Stomach (tissue), 9 donors: ENCODE measurements around the gene SLC2A10. TPM values are rescaled to one million over a fixed set of nuclear protein-coding genes. Genes with fewer than 3 reads are reported as not detected.
A peak's percentile ranks its signal among the peaks of the same experiment; 100 is the strongest.

Experiments used
- DNase-seq, 2 donors: peaks; one replicate each; pipeline versions ENCODE4 v3.0.0 to v3.0.0-alpha.2; 2013 to 2019
- H3K27ac ChIP-seq, 5 donors: fragments of 200-600 bp in 4 of 5; sonication (generic) in 4 of 5; one replicate each; pipeline ENCODE4 v1.5.1; 2013 to 2019; ENCODE audit warnings: mild to moderate bottlenecking in 1 of 5, moderate library complexity in 1 of 5
- H3K27me3 ChIP-seq, 3 donors: fragments of 200-600 bp; sonication (generic); one replicate each; pipeline ENCODE4 v1.5.1; 2017 to 2019; ENCODE audit warnings: mixed run types in 1 of 3
- H3K36me3 ChIP-seq, 4 donors: fragments of 200-600 bp; sonication (generic); 1 replicate in 3 of 4; 2 replicates in 1 of 4; pipeline ENCODE4 v1.5.1; 2016 to 2019
- H3K4me1 ChIP-seq, 4 donors: fragments of 200-600 bp; sonication (generic); one replicate each; pipeline ENCODE4 v1.5.1; 2016 to 2019
- H3K4me3 ChIP-seq, 4 donors: fragments of 200-600 bp; sonication (generic) in 3 of 4; one replicate each; pipeline ENCODE4 v1.5.1; 2016 to 2019; ENCODE audit warnings: mild to moderate bottlenecking in 1 of 4
- H3K9me3 ChIP-seq, 4 donors: fragments of 200-600 bp; sonication (generic); one replicate each; pipeline ENCODE4 v1.5.1; 2016 to 2019
- EP300 ChIP-seq: sonication (generic); formaldehyde crosslinking; IDR thresholded peaks from one replicate; pipeline ENCODE4 v1.6.1; 2017; ENCODE audit warnings: antibody characterized with exemption
- POLR2A ChIP-seq, 4 donors: fragments of 450-650 bp; IDR thresholded peaks; one replicate each; pipeline ENCODE4 v1.6.1; 2016; ENCODE audit warnings: antibody characterized with exemption in 4 of 4, control low read depth in 2 of 4, mild to moderate bottlenecking in 1 of 4, moderate library complexity in 1 of 4
- POLR2AphosphoS5 ChIP-seq, 3 donors: sonication (generic); formaldehyde crosslinking; IDR thresholded peaks; one replicate each; pipeline ENCODE4 v1.6.1; 2016; ENCODE audit warnings: antibody characterized with exemption in 3 of 3
- WGBS, 5 donors: extraction: QIAGEN DNeasy Blood & Tissue Kit in 3 of 5; methylation state at CpG; one replicate each; pipeline versions ENCODE4 v1.1.5 to v1.1.7; 2013 to 2018; 5-methylcytosine and 5-hydroxymethylcytosine counted together
- intact Hi-C: fragments of 100-400 bp; cut with DNase I; formaldehyde crosslinking; loops from one replicate; pipeline ENCODE4 v1.15.1; 2023; ENCODE audit warnings: low total_unique reads
- polyA plus RNA-seq, 3 donors: library from polyadenylated mRNA; stranded (reverse); fragments of 200-250 nt; gene quantifications; one replicate each; pipeline ENCODE4 v1.2.3, GENCODE V29; 2013
- total RNA-seq, 5 donors: library from RNA; depleted of rRNA; stranded (reverse); fragments of >200 nt; gene quantifications; one replicate each; pipeline versions ENCODE4 v1.1.0 to v1.2.3, GENCODE V29; 2014 to 2016
- TF ChIP-seq, protein P1 (sequence below), 7 experiments: fragments of 450-650 bp in 4 of 7; fragments of 200-600 bp in 3 of 7; sonication (generic) in 3 of 7; IDR thresholded peaks; one replicate each; pipeline ENCODE4 v1.5.1; 2016 to 2019; ENCODE audit warnings: antibody characterized with exemption in 7 of 7, control low read depth in 2 of 7, mild to moderate bottlenecking in 1 of 7
- donor health status: healthy with polysubstance abuse.
- donor health status: Bipolar disorder and iron deficiency.
- donor health status: healthy.

Gene SLC2A10
- total and polyA plus RNA-seq, 8 donors: 8.5 to 66.1 (median 21.2) TPM

DNA sequence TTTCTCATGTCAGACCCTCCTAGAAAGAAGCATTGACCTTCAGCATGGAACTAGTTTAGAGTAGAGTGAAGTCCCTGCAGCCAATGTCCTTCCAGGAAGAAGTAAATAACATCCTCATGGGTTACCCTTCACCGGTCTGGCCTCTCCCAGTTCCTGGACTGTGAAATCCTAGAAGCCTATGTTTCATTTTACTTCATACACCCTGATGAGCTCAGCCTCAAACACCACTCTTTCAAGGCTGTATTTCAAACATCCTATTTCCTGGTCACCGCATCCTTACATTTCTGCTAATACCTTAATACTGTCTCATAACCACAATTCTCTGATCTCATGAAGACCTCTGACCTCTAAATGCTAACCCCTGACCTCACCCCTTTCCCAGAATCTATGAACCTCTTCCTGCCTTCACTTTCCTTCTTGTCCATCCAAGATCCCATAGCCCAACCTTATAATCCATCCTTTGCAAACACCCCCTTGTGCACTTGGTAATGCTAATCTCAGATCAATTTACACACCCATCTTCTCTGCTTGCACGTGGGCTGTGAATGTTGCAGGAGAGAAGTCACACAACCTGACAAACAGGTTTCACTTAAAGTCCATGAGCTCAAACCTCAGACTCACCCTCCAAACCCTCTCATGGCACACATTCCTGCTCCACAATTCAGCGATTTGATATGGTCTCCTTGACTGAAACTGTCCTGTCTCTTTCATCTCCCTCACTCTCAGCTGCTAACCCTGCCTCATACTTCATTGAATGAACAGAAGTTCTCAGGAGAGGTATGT is 30.2 kb downstream of the SLC2A10 start:
- H3K4me1 ChIP-seq: peaks cover 0 to 9% (median 0%) of the 10 kb centered on the region in 4 donors
- H3K27ac ChIP-seq: peak overlapping the region in 1 of 5 donors; percentile 49
- intact Hi-C loops: no loop called here
- peaks cover 0 to 21% (median 0%) of the 10 kb centered on the region in 3 donors for H3K27me3 ChIP-seq
- H3K36me3 ChIP-seq: peaks cover 0 to 8% (median 6%) of the 10 kb centered on the region in 4 donors
- no peak overlapping the region for H3K4me3 ChIP-seq
- H3K9me3 ChIP-seq: no peaks in the 10 kb centered on the region
- 31 to 39% (median 35%) methylated on average over 4 of the region's 4 CpGs for WGBS, 5 donors
- peak in 1 of 3 donors; percentile 29 for TF ChIP-seq POLR2AphosphoS5 (IDR thresholded peaks at IDR 0.05)
- no peak for TF ChIP-seq EP300
- peak; percentile 35 to 88 for DNase-seq

DNA sequence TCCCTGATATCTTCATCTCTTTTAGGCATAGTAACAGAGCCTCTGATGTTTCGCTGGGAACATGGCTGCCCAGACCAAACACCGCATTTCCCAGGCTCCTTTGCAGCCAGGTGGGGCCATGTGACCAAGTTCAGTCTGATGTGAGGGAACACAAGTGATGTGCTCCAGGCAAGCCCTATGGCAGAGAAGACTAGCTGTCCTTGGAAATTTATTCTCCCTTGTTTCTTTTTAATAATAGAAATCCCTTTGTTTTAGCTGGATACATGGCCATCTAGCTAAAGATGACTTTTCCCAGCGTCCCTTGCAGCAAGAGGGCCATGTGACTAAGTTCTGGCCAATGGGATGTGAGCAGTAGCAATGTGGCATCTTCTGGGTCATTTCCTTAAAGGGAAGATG is 30.8 kb downstream of the SLC2A10 start:
- Histone ChIP-seq H3K27ac (peak overlapping the region in 1 of 5 donors; percentile 49), H3K36me3 (peaks cover 0 to 3% (median under 1%) of the 10 kb centered on the region in 4 donors), H3K4me3 (no peak overlapping the region), H3K9me3 (no peaks in the 10 kb centered on the region), H3K4me1 (peaks cover 0 to 9% (median 0%) of the 10 kb centered on the region in 4 donors), H3K27me3 (peaks cover 0 to 25% (median 0%) of the 10 kb centered on the region in 3 donors)
- WGBS, 5 donors: 82 to 99% (median 86%) methylated on average over 3 of the region's 3 CpGs
- DNase-seq: no peak
- TF ChIP-seq, protein P1, sequence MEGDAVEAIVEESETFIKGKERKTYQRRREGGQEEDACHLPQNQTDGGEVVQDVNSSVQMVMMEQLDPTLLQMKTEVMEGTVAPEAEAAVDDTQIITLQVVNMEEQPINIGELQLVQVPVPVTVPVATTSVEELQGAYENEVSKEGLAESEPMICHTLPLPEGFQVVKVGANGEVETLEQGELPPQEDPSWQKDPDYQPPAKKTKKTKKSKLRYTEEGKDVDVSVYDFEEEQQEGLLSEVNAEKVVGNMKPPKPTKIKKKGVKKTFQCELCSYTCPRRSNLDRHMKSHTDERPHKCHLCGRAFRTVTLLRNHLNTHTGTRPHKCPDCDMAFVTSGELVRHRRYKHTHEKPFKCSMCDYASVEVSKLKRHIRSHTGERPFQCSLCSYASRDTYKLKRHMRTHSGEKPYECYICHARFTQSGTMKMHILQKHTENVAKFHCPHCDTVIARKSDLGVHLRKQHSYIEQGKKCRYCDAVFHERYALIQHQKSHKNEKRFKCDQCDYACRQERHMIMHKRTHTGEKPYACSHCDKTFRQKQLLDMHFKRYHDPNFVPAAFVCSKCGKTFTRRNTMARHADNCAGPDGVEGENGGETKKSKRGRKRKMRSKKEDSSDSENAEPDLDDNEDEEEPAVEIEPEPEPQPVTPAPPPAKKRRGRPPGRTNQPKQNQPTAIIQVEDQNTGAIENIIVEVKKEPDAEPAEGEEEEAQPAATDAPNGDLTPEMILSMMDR (IDR thresholded peaks at IDR 0.05): no peak
- TF ChIP-seq POLR2A (IDR thresholded peaks at IDR 0.05): no peak
- intact Hi-C loops: no loop called here

DNA sequence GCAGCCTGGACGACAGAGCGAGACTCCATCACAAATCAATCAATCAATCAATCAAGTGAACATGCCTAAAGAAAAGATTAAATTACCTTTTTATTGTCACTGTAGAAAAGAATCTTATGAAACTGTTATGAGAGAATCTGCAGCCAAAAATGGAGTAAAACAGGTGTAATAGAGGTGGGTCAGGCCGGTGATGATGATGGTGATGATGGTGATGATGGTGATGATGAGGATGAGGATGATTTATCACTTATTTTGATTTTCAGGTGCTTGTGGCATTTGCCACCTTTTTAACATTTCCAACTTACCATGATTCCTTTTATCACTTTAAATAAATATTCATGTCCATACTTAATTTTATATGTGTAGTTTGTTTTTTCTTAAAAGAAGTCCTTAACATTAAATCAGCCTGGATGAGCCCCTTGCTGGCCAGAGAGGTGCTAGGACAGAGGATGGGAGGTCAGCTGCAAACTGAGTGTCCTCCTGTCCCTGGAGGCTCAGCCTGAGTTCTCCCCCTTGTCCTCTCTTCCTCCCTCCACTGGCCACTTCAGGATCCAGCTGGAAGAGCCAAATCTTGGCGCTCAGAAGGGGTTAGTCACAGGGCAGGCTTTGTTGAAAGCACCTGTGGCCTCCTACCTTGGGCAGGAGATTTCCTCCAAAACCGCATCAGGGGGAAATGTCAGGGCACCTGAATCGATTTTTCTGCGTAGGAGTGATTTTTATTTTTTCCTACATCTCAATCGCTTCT is 32.6 kb downstream of the SLC2A10 start:
- Histone ChIP-seq H3K4me3 (no peak overlapping the region), H3K36me3 (no peaks in the 10 kb centered on the region), H3K4me1 (peaks cover 0 to 9% (median 0%) of the 10 kb centered on the region in 4 donors), H3K9me3 (no peaks in the 10 kb centered on the region), H3K27ac (no peak overlapping the region), H3K27me3 (peaks cover 0 to 41% (median 0%) of the 10 kb centered on the region in 3 donors)
- intact Hi-C loops: no loop called here
- DNase-seq: no peak
- WGBS, 5 donors: 71 to 79% (median 78%) methylated on average over 8 of the region's 8 CpGs
- TF ChIP-seq POLR2A (IDR thresholded peaks at IDR 0.05) (no peak), EP300 (no peak), POLR2AphosphoS5 (IDR thresholded peaks at IDR 0.05) (no peak)
- TF ChIP-seq, protein P1 (IDR thresholded peaks at IDR 0.05): no peak

DNA sequence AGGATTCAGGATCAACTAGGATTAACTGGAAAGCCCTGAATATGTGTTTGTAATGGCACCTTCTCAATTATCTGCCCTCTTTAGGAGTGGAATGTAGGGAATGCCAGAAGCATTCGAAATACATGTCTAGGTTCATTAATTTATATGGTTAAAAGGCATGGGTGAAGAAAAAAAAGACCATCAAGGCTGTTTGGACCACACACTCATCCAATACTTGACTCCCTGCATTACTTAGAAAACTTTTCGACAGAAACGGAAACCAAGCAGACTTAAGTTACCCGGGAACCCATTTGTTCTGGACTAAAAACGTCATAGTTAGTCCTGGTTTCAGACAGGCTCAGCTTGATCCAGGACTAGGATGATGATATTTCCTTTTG is 33.2 kb downstream of the SLC2A10 start:
- no peak for DNase-seq
- H3K27me3 ChIP-seq: peaks cover 0 to 41% (median 0%) of the 10 kb centered on the region in 3 donors
- 65 to 81% (median 70%) methylated on average over 5 of the region's 5 CpGs for WGBS, 5 donors
- no peaks in the 10 kb centered on the region for H3K9me3 ChIP-seq
- H3K27ac ChIP-seq: no peak overlapping the region
- TF ChIP-seq EP300: no peak
- TF ChIP-seq POLR2A (IDR thresholded peaks at IDR 0.05): no peak
- TF ChIP-seq, protein P1 (IDR thresholded peaks at IDR 0.05): no peak
- TF ChIP-seq POLR2AphosphoS5 (IDR thresholded peaks at IDR 0.05): no peak
- no peaks in the 10 kb centered on the region for H3K36me3 ChIP-seq
- intact Hi-C loops: no loop called here
- H3K4me1 ChIP-seq: peaks cover 0 to 9% (median 0%) of the 10 kb centered on the region in 4 donors
- H3K4me3 ChIP-seq: no peak overlapping the region
